HG02981 (cell line): ENCODE data around the gene NDE1.

ENCODE experiments used
- ATAC-seq: cut with Tn5 transposase; IDR thresholded peaks from one replicate; pipeline ENCODE4 v1.9.1; 2021; ENCODE audit warnings: mild to moderate bottlenecking, moderate library complexity; ENCODE audit not compliant: unreplicated experiment

The NDE1 gene

DNA sequence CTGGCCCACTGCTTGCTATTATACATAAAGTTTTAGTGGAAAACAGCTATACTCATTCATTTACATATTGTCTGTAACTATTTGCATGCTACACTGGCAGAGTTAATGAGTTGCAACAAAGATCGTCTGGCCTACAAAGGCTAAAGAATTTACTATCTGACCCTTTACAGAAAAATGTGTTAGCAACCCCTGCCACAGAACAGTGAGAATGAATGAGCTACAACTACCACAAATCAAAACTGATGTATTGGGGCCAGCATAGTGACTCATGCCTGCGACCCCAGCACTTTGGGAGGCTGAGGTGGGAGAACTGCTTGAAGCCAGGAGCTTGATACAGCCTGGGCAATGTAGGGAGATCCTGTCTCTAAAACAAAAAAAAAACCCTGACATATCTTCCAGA lies 114.1 kb downstream of the NDE1 start:
- no peak for ATAC-seq

DNA sequence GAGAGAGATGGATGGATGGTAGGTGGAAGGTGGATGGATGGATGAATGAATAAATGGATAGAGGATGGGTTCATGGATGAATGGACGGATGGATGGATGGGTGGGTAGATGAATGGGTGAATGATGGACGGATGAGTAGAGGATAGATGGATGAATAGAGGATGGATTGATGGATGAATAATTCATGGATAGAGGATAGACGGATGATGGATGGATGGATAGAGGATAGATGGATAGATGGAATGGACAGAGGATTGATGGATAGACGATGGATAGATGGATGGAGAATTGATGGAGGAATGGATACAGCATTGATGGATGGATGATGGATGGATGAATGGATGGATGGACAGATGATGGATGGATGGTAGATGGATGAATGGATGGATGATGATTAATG lies 115.1 kb downstream of the NDE1 start:
- ATAC-seq, result no peak

DNA sequence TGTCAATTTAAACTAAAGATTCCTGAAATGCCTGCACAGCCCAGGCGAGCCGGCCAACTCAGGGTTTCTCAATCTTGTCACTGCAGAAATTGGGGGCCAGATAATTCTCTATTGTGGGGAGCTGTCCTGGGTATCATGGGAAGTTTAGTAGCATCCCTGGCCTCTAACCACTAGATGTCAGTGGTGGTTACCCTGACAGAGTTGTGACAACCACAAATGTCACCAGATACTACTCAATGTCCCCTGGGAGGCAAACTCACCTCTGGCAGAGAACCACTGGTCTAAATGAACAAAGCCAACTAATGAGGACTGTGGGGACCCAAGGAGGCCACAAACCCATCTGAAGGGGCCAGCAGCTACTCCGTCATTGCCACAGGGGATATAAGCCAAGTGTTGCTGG lies 115.8 kb downstream of the NDE1 start:
- ATAC-seq, result peak; percentile 90

DNA sequence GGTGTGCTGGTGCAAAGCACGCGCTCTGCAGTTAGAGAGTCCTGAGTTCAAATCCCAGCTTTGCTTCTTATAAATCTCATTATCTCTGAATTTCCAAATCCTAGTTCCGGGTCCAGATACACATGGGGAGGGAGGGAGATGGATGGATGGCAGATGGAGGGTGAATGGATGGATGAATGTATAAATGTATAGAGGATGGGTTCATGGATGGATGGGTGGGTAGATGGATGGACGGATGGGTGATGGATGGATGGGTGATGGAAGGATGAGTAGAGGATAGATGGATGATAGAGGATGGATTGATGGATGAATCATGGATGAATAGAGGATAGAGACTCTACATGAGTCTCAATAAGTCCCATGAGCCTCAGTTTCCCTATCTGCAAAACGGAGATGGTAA lies 116.9 kb downstream of the NDE1 start:
- no peak for ATAC-seq

DNA sequence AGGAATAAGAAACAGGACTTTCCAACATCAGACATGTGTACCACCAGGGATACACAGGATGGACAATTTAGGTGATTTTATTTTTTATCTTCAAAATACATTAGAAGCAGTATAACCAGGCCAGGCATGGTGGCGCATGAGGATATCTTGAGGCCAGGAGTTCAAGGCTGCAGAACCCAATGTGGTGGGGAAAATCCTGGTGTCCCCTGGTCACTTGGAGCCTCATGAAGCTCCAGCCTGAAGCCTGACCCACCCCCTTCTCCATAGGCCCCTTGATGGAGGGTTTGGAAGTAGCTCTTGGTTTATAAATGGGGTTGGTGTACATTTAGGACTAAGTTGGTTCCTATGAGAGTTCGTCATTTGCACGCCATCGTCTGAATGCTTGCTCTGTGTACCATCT lies 118.2 kb downstream of the NDE1 start:
- no peak for ATAC-seq

DNA sequence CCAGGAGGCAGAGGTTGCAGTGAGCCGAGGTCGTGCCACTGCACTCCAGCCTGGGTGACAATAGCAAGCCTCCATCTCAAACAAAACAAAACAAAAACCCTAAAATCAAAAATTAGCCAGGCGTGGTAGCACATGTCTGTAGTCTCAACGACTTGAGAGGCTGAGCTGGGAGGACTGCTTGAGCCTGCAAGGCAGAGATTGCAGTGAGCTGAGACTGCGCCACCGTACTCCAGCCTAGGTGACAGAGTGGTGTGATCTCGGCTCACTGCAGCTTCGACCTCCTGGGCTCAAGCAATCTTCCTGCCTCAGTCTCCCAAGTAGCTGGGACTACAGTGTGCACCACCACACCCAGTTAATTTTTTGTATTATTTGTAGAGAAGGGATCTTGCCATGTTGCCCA lies 119.2 kb downstream of the NDE1 start:
- no peak for ATAC-seq

DNA sequence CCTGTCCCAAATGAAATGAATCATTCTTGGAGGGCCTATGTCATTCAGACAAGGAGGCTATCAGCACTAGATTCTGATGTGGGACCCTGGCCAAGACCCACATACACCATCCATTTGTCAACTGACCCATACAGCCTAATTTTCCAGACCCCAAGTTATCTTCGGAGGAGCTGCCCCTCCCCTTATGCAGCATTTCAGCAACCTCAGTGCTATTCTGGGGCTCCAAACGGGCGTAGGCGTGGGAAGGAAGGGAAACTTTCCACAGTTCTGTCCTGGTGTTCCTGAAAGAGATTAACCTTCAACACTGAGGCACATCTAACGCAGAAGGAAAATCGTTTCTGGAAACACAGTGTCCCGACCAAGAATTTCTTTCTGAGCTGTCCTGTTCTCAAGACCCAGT lies 120.1 kb downstream of the NDE1 start:
- ATAC-seq, result no peak

DNA sequence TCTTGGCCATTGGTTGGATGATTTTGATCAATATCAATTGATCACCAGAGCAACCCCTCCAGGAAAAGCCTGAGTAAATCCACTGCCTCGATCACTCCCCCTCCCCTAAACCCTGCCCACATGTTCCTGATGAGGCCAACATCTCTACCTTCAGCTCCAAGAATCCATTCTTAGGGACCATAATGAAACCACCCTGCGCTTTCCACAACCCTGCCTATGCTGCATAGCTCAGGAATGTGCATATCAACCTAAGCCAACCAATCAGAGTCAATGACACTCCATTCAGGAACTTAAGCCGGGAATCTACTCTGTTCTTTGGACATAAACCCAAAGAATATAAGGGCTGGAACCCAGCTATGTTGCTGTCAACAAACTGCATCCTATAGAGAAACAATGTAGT lies 120.5 kb downstream of the NDE1 start:
- ATAC-seq, result no peak

DNA sequence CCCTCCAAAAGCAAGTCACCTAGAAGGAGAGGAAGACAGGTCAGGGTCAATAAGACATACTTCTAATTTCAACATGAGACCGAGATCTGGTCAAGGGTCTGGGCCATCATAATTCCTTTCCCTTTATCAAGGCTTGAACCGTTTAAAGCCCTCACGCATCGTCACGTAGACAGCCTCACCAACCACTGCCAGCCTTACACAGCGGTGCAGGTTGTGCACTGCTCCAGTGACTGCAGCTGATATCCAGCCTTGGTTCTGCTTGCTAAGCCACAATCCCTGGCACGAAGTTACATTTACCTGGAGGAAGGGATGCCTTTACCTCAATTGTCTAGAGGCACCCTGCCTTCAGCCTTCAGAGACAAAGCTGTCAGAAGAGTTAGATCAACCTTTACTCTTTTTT lies 121.6 kb downstream of the NDE1 start:
- no peak for ATAC-seq

DNA sequence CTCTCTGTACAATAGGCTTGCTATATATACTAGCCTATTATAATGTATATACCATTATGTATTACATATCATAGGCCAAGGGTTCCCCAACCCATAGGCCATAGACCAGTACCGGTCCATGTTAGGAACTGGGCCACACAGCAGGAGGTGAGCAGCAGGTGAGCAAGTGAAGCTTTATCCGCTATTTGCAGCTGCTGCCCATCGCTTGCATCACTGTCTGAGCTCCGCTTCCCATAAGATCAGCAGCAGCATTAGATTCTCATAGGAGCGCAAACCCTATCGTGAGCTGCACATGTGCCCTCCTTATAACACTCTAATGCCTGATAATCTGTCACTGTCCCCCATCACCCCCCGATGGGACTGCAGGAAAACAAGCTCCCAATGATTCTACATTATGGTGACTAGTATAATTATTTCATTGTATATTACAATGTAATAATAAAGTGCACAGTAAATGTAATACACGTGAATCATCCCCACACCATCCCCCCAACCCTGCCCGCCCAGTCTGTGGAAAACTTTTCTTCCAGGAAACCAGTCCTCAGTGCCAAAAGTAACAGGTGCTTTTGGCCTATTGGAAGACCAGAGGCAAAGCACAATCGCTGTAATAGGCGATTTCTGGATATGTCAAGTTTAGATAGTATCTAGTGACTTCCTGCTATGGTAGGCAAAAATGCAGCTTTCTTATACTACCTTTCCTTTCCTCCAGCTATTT lies 122.7 kb downstream of the NDE1 start:
- ATAC-seq, result no peak

DNA sequence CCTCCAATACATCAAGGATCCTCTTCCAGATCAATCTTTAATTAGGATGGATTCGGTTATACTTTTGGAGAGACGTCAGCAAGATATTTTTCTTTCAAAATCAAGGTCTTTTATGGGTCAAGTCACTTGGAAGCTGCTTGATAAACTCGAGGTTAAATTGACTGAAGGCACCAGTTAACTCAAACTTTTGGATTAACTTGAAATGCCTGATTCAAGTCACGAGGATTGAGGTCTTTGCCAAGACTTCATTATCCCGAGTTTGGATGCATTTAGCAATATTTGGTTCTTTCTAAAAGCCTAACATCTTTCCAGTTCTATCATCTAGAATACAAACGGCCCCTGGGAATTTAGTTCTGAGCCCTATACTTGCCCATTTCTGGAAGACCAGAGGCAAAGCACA lies 123.9 kb downstream of the NDE1 start:
- ATAC-seq, result no peak

DNA sequence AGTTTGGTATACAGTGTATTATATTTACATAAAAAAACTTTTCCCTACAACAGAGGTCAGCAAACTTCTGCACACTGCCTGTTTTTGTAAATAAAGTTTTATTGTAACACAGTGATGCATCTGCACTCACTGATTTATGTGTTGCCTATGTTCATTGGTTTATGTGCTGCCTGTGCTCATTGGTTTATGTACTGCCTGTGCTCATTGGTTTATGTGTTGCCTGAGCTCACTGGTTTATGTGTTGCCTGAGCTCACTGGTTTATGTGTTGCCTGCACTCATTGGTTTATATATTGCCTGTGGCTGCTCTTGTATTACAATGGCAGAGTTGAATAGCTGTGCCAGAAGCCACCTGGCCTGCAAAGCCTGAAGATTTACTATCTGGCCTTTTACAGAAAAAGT lies 125.2 kb downstream of the NDE1 start:
- no peak for ATAC-seq

DNA sequence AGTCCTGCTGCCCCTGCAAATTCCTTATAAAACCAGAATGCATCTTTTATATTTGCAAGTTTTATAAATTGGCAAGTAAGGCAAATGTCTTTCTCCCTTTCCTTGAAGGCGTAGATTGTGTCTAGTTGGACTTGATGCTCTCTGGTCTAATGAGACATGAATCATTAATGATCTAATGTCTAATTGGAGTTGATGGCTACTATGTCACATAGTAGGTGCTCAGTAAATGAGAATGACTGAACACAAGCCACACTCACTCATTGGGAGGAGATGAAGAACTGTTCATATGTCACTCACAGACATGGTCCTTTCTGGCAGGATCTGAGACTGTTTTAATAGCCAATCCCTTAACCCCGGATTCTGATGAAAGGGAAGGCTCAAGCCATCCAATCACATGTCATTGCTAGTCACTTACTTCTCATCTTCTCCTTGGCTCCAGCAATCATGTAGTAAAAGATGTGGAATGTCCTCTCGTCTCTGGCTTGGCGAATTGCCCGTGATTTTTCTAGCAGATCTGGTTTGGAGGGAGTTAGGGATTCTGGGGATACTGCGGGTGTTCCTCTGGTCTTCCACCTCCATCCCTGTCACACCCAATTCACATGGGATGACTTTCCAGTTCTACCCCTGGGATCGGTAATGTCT lies 125.7 kb downstream of the NDE1 start:
- no peak for ATAC-seq
